HepG2 (cell line): ENCODE results near the gene SOX9. TPM values are rescaled to one million over a fixed set of nuclear protein-coding genes. Genes with fewer than 3 reads are reported as not detected.

Source experiments
- FOSL1 ChIP-seq: sonication (generic); formaldehyde crosslinking; IDR thresholded peaks from 2 replicates; pipeline ENCODE4 v1.9.0; 2021; ENCODE audit warnings: missing genetic modification reagents, borderline replicate concordance
- FOXA3 ChIP-seq: IDR thresholded peaks from 2 replicates; pipeline ENCODE4 v1.6.1; 2016; ENCODE audit warnings: missing genetic modification reagents, missing compliant biosample characterization
- NR3C1 ChIP-seq: sonication (generic); formaldehyde crosslinking; IDR thresholded peaks from 2 replicates; pipeline ENCODE4 v1.4.0; 2020; ENCODE audit warnings: missing genetic modification reagents
- POLR2A ChIP-seq, 2 experiments: IDR thresholded peaks; 2 replicates each; pipeline ENCODE4 v1.6.1; 2011; ENCODE audit warnings: low read depth in 2 of 2, low read length in 2 of 2, mild to moderate bottlenecking in 1 of 2, moderate library complexity in 1 of 2; ENCODE audit not compliant: insufficient read depth in 1 of 2
- PRMT3 ChIP-seq: sonication (generic); formaldehyde crosslinking; IDR thresholded peaks from 2 replicates; pipeline ENCODE4 v1.8.1; 2022; ENCODE audit warnings: low read depth, mild to moderate bottlenecking, moderate library complexity, missing genetic modification reagents, borderline replicate concordance
- ZNF10 ChIP-seq: sonication (generic); formaldehyde crosslinking; IDR thresholded peaks from 2 replicates; pipeline ENCODE4 v1.4.0; 2020; ENCODE audit warnings: mild to moderate bottlenecking, low read depth, missing genetic modification reagents, borderline replicate concordance
- ZNF264 ChIP-seq: sonication (generic); formaldehyde crosslinking; IDR thresholded peaks from 2 replicates; pipeline ENCODE4 v1.4.0; 2020; ENCODE audit warnings: missing genetic modification reagents
- ZNF816 ChIP-seq: sonication (generic); formaldehyde crosslinking; IDR thresholded peaks from 2 replicates; pipeline ENCODE4 v1.8.0; 2022; ENCODE audit warnings: missing genetic modification reagents, mild to moderate bottlenecking, borderline replicate concordance
- polyA plus RNA-seq, 8 experiments: library from polyadenylated mRNA; depleted of rRNA in 3 of 8; stranded (reverse) in 7 of 8; unstranded in 1 of 8; fragments of >200 nt; fragmentation: Illumina TruSeq in 4 of 8; extraction: Trizol in 4 of 8; gene quantifications; 2 replicates each; pipeline versions ENCODE4 v1.2.1 to v1.2.3, GENCODE V29; 2011 to 2016; ENCODE audit warnings: low read depth in 4 of 8, missing spikeins in 1 of 8, mixed read lengths in 1 of 8; ENCODE audit not compliant: insufficient read depth in 1 of 8
- total RNA-seq, 5 experiments: library from RNA; depleted of rRNA; stranded (reverse); fragments of >200 nt; fragmentation: Illumina TruSeq; extraction: Trizol; gene quantifications; 2 replicates each; pipeline ENCODE4 v1.2.3, GENCODE V29; 2016; ENCODE audit warnings: low read depth in 1 of 5
- TF ChIP-seq, protein P1 (sequence below): IDR thresholded peaks from 2 replicates; pipeline ENCODE4 v1.6.1; 2012; ENCODE audit warnings: low read length, improper control_type of control experiment
- TF ChIP-seq, protein P2 (sequence below): sonication (generic); formaldehyde crosslinking; IDR thresholded peaks from 2 replicates; pipeline ENCODE4 v1.4.0; 2020; ENCODE audit warnings: missing genetic modification reagents, borderline replicate concordance
- TF ChIP-seq, protein P3 (sequence below): sonication (generic); formaldehyde crosslinking; IDR thresholded peaks from 2 replicates; pipeline ENCODE4 v1.4.0; 2020; ENCODE audit warnings: missing genetic modification reagents
- TF ChIP-seq, protein P4 (sequence below): sonication (generic); formaldehyde crosslinking; IDR thresholded peaks from 2 replicates; pipeline ENCODE4 v1.9.0; 2022; ENCODE audit warnings: low read depth, missing genetic modification reagents
- TF ChIP-seq, protein P5 (sequence below): sonication (generic); formaldehyde crosslinking; IDR thresholded peaks from 2 replicates; pipeline ENCODE4 v1.4.0; 2020; ENCODE audit warnings: mild to moderate bottlenecking, missing genetic modification reagents

The SOX9 gene
- total and polyA plus RNA-seq, 2 of the 13 experiments (the other 11 are each of a cell fraction or from before 2014, with no cell fraction given): 16.1 to 27.6 TPM

DNA sequence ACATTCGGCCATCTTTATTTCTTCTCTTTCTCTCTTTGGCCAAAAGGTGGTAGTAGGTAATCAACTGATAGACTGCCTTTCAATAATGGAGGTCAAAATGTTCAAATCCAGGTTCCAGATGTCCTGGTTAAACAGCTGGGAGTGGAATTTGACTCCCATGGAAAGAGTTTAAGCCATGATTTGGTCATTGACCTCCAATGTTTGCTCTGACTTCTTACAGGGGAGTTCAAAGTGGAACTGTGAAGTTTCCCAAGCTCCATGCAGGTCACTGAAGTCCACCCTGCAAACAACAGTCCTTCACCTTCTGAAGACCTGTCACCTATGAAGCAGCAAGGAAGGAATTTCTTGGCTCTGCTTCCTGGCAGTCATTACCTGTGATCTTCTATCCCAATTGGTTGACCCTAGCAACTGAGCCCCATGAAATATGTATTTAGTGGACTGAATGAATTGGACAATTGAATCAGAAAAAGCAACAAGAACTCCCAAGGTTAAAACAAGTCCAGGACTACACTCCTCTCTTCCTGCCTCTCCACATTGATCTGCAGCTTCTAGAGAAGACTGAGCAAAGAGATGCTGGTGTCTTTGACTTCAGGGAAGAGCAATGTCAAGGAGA is 28.0 kb upstream of the SOX9 start (continued):
- TF ChIP-seq, protein P1, sequence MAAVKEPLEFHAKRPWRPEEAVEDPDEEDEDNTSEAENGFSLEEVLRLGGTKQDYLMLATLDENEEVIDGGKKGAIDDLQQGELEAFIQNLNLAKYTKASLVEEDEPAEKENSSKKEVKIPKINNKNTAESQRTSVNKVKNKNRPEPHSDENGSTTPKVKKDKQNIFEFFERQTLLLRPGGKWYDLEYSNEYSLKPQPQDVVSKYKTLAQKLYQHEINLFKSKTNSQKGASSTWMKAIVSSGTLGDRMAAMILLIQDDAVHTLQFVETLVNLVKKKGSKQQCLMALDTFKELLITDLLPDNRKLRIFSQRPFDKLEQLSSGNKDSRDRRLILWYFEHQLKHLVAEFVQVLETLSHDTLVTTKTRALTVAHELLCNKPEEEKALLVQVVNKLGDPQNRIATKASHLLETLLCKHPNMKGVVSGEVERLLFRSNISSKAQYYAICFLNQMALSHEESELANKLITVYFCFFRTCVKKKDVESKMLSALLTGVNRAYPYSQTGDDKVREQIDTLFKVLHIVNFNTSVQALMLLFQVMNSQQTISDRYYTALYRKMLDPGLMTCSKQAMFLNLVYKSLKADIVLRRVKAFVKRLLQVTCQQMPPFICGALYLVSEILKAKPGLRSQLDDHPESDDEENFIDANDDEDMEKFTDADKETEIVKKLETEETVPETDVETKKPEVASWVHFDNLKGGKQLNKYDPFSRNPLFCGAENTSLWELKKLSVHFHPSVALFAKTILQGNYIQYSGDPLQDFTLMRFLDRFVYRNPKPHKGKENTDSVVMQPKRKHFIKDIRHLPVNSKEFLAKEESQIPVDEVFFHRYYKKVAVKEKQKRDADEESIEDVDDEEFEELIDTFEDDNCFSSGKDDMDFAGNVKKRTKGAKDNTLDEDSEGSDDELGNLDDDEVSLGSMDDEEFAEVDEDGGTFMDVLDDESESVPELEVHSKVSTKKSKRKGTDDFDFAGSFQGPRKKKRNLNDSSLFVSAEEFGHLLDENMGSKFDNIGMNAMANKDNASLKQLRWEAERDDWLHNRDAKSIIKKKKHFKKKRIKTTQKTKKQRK: no peak
- TF ChIP-seq ZNF816 (CRISPR knock-in tag) (no peak), ZNF10 (CRISPR knock-in tag) (no peak), ZNF264 (CRISPR knock-in tag) (peak; percentile 95), NR3C1 (CRISPR knock-in tag) (no peak), POLR2A (IDR thresholded peaks at IDR 0.05; ENCODE audit: insufficient read depth in 1 of 2, low read depth in 2 of 2, low read length in 2 of 2) (no peak), FOXA3 (peak; percentile 92), PRMT3 (CRISPR knock-in tag) (no peak; the same call in 1 of the 2 replicates), FOSL1 (CRISPR knock-in tag) (peak; percentile 56; the same call in 1 of the 2 replicates)
- TF ChIP-seq, protein P2, sequence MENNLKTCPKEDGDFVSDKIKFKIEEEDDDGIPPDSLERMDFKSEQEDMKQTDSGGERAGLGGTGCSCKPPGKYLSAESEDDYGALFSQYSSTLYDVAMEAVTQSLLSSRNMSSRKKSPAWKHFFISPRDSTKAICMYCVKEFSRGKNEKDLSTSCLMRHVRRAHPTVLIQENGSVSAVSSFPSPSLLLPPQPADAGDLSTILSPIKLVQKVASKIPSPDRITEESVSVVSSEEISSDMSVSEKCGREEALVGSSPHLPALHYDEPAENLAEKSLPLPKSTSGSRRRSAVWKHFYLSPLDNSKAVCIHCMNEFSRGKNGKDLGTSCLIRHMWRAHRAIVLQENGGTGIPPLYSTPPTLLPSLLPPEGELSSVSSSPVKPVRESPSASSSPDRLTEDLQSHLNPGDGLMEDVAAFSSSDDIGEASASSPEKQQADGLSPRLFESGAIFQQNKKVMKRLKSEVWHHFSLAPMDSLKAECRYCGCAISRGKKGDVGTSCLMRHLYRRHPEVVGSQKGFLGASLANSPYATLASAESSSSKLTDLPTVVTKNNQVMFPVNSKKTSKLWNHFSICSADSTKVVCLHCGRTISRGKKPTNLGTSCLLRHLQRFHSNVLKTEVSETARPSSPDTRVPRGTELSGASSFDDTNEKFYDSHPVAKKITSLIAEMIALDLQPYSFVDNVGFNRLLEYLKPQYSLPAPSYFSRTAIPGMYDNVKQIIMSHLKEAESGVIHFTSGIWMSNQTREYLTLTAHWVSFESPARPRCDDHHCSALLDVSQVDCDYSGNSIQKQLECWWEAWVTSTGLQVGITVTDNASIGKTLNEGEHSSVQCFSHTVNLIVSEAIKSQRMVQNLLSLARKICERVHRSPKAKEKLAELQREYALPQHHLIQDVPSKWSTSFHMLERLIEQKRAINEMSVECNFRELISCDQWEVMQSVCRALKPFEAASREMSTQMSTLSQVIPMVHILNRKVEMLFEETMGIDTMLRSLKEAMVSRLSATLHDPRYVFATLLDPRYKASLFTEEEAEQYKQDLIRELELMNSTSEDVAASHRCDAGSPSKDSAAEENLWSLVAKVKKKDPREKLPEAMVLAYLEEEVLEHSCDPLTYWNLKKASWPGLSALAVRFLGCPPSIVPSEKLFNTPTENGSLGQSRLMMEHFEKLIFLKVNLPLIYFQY (CRISPR knock-in tag): peak; percentile 74; the same call in 1 of the 2 replicates
- TF ChIP-seq, protein P3, sequence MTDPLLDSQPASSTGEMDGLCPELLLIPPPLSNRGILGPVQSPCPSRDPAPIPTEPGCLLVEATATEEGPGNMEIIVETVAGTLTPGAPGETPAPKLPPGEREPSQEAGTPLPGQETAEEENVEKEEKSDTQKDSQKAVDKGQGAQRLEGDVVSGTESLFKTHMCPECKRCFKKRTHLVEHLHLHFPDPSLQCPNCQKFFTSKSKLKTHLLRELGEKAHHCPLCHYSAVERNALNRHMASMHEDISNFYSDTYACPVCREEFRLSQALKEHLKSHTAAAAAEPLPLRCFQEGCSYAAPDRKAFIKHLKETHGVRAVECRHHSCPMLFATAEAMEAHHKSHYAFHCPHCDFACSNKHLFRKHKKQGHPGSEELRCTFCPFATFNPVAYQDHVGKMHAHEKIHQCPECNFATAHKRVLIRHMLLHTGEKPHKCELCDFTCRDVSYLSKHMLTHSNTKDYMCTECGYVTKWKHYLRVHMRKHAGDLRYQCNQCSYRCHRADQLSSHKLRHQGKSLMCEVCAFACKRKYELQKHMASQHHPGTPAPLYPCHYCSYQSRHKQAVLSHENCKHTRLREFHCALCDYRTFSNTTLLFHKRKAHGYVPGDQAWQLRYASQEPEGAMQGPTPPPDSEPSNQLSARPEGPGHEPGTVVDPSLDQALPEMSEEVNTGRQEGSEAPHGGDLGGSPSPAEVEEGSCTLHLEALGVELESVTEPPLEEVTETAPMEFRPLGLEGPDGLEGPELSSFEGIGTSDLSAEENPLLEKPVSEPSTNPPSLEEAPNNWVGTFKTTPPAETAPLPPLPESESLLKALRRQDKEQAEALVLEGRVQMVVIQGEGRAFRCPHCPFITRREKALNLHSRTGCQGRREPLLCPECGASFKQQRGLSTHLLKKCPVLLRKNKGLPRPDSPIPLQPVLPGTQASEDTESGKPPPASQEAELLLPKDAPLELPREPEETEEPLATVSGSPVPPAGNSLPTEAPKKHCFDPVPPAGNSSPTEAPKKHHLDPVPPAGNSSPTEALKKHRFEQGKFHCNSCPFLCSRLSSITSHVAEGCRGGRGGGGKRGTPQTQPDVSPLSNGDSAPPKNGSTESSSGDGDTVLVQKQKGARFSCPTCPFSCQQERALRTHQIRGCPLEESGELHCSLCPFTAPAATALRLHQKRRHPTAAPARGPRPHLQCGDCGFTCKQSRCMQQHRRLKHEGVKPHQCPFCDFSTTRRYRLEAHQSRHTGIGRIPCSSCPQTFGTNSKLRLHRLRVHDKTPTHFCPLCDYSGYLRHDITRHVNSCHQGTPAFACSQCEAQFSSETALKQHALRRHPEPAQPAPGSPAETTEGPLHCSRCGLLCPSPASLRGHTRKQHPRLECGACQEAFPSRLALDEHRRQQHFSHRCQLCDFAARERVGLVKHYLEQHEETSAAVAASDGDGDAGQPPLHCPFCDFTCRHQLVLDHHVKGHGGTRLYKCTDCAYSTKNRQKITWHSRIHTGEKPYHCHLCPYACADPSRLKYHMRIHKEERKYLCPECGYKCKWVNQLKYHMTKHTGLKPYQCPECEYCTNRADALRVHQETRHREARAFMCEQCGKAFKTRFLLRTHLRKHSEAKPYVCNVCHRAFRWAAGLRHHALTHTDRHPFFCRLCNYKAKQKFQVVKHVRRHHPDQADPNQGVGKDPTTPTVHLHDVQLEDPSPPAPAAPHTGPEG (CRISPR knock-in tag): peak; percentile 74; the same call in 1 of the 2 replicates
- TF ChIP-seq, protein P4, sequence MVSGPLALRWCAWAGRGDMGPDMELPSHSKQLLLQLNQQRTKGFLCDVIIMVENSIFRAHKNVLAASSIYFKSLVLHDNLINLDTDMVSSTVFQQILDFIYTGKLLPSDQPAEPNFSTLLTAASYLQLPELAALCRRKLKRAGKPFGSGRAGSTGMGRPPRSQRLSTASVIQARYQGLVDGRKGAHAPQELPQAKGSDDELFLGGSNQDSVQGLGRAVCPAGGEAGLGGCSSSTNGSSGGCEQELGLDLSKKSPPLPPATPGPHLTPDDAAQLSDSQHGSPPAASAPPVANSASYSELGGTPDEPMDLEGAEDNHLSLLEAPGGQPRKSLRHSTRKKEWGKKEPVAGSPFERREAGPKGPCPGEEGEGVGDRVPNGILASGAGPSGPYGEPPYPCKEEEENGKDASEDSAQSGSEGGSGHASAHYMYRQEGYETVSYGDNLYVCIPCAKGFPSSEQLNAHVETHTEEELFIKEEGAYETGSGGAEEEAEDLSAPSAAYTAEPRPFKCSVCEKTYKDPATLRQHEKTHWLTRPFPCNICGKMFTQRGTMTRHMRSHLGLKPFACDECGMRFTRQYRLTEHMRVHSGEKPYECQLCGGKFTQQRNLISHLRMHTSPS (CRISPR knock-in tag): no peak
- TF ChIP-seq, protein P5, sequence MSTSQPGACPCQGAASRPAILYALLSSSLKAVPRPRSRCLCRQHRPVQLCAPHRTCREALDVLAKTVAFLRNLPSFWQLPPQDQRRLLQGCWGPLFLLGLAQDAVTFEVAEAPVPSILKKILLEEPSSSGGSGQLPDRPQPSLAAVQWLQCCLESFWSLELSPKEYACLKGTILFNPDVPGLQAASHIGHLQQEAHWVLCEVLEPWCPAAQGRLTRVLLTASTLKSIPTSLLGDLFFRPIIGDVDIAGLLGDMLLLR (CRISPR knock-in tag): no peak
